ENCODE measurements around the gene SEC23B.
"Not testable (repeated sequence)": the region's sequence is repeated elsewhere in the genome, so short reads cannot be mapped to it uniquely, and the experiment has no call there.

The SEC23B gene

DNA sequence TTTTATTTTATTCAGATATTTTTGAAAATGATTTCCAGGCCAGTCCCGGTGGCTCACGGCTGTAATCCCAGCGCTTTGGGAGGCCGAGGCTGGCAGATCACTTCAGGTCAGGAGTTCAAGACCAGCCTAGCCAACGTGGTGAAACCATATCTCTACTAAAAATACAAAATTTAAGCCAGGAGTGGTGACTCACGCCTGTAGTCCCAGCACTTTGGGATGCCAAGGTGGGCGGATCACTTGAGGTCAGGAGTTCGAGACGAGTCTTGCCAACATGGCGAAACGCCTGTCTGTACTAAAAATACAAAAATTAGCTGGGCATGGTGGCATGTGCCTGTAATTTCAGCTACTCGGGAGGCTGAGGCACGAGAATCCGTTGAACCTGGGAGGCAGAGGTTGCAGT, 19.0 kb downstream of the SEC23B start:
- not testable (repeated sequence) for DNase-seq (ENCODE audit: low read depth)

DNA sequence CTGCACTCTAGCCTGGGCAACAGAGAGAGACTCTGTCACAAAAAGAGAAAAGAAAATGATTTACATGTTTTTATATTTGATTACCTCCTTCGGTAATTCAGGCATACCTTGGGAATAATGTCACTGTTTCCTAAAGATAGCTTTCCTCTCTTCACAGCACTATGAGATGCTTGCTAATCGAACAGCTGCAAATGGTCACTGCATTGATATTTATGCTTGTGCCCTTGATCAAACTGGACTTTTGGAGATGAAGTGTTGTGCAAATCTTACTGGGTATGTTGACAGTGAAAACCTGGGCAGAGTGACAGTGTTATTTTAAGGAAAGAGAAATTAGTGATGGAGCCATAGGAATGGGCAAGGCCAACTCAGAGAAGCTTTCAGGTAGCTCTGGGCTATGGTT, 19.6 kb downstream of the SEC23B start:
- no peak for DNase-seq (ENCODE audit: low read depth)

DNA sequence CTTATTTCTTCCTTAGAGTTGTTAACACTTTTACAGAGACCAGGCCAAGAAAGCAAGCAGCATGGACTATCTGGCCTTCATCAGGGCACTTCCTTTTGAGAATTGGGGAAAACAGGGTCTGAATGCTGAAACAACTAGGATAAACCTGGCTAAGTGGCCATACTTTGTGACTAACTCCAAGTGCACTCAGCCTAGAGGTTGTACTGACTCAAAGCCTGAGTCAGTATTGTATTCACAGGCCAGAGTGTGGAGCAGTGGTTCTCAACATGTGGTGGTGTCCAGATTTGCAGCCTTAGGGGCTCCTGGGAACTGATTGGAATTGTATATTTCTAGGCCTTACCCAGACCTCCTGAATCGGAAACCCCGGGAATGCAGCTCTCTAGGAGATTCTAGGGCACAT, 20.1 kb downstream of the SEC23B start:
- no peak for DNase-seq (ENCODE audit: low read depth)

DNA sequence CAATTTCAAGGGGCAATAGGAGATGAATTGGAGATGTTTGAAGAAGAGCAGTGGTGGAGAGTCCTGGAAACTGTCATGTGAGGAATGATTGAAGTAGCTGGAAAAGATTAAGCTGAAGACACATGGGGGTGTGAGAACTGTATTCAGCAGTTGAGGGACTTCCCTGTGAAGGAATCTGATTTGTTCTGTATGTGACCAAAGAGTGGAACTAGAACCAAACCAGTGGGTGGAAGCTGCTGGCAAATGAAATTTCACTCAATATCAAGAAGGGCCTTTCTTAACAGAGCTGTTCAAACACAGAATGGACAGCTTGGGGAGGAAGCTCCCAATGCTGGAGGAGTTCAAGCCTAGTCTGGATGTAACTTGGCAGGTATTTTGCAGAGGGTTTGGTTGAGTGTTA, 21.3 kb downstream of the SEC23B start:
- DNase-seq (ENCODE audit: low read depth), result no peak

DNA sequence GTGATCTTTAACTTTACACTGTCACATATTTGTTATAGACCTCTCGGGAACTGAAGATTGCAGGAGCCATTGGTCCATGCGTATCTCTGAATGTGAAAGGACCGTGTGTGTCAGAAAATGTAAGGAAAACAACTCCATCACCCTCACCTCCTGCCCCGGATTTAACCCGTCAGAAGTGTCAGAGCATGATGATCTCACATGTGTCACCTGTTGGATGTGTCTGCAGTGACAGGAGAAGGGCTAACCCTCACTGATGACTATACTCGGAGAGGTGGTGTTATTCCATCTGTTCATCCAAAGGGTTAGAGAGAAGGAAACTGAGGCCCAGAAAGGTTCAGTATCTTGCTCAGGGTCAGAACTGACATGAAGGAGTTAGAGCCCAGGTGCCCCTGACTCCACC, 24.9 kb downstream of the SEC23B start:
- DNase-seq (ENCODE audit: low read depth), result no peak

DNA sequence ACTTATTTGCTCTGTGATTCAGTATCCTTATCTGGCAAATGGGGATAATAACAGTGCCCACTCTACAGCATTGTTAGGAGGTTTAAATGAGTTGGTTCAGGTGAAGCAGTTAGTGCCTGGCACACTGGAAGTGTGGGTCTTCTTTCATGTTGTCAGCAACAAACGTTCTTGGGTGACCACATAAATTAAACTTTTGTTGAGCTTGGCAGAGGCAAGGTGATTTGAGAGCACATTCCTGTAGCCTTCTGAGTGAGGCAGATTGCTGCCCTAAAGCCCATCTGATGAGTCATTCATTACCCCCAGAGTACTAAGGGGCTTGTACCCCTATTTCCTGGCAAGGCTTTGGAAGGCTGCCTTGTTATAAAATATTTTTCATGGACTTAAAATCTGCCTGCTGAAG, 25.8 kb downstream of the SEC23B start:
- DNase-seq (ENCODE audit: low read depth), result no peak

DNA sequence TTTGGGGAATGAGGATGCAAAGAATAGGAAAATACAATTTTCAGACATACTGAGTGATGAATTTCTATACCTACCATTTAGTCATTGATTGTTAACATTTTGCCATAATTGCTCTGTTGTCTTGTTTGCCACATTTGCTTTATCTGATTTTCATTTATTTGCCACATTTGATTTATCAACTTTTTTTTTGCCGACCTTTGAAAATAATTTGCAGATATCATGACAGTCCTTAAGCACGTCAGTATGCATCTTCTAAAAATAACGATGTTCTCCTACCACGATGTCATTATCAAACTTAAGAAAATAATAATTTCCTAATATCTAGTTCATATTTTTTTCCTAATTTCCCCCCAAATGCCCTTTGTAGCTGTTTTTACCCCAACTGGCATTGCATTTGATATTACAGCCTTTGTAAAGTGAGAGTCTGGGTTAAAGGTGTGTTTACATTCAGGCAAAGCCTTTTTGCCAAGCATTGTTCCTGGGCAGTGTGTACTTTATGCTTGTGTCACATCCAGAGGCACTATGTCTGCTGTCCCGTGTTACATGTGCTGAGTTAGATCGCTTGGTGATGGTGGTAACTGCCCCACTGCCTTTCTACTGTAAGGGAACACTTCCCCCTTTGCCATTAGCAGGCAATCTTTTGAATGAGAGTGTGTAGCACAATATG, 26.4 kb downstream of the SEC23B start:
- DNase-seq (ENCODE audit: low read depth), result no peak

DNA sequence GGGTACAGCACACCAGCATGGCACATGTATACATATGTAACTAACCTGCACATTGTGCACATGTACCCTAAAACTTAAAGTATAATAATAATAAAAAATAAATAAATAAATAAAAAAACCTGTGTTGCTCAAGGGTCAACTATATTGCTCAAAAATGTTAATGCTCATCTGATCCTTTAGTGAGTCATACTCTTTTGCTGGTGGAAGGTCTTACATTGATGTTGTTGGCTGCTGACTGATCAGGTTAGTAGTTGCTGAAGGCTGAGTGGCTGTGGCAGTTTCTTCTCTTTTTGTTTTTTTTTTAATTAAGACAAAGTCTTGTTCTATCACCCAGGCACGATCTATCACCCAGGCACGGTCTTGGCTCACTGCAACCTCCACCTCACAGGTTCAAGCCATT, 29.9 kb downstream of the SEC23B start:
- DNase-seq (ENCODE audit: low read depth), result no peak

DNA sequence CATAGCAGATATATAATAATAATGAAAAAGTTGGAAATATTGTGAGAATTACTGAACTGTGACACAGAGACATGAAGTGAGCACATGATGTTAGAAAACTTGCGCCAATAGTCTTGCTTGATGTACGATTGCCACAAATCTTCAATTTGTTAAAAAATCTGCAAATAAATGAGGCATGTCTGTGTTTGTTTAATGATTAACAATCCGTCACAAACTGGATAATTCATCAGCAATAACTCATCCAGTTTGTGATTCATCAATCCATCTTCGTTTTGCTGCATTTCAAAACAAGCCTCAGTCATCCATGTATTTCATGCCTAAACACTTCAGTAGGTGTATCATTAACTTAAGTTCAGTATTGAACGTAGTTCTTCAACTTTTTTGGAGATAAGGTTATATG, 34.0 kb downstream of the SEC23B start:
- no peak for DNase-seq (ENCODE audit: low read depth)

DNA sequence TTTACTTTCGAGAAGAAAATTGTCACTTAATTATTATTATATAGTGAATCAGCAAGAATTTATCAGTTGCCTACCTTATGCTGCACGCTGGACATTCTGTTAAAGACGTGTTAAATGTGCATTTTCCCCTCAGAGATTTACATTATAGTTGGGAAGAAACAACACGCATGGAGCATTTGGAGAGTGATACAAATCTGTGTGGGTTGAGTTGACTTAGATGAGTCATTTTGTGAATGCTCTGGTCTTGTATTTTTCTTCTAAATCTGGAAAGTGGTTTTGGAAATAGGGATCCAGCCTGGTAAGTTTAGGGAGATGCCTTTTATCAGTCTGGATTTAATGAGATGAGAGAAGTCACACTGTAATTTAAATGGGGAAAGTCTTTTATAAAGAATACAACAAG, 35.5 kb downstream of the SEC23B start:
- no peak for DNase-seq (ENCODE audit: low read depth)

DNA sequence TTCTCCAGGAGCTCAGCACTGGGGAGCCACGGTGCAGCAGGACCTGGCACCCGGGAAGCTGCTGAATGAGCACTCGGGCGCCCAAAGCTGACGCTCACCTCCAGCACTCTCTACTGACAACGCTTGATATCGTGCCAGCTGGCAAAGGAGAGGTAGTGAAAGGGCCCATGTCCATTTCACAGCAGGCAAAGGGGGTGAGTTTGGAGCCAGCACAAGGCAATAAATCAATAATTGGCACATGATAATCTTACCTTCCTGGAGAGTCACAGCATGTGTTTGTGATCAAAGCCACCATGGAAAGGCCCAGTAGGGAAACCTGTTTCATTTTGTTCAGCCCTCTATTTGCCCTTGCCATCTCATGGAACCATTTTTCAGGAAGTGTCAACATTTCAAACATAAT, 36.2 kb downstream of the SEC23B start:
- no peak for DNase-seq (ENCODE audit: low read depth)

DNA sequence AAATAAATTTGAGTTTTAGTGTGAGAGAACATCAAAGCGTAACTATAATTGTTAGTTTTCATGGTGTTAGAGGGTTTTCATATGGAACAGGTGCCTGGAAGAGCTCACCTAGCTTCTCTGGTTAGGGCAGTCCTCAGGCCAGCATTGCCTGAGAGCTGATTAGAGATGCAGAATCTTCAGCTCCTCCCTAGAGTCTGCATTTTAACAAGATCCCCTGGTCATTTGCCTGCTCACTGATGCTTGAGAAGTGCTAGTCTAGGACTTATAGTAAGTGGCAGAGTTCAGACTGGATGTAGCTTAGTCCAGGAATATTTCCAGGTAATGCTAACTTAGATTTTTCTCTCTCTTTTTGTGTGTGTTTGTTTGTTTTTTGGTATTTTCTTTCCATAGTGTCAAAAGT, 37.8 kb downstream of the SEC23B start:
- DNase-seq (ENCODE audit: low read depth), result no peak

DNA sequence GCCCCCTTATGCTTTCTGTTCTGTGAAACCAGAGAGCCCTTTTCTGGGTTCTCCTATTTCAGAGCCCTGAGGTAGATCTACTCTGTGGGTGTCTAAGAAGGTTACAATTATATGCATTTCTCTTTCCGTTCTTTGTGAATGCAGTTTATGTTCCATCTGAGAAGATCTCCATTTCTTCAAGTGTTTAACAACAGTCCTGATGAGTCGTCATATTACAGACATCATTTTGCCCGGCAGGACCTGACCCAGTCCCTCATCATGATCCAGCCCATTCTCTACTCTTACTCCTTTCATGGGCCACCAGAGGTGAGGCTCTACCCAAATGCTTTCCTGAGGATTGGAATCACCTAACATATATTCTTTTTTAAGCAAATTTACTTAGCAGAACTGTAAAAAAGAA, 40.7 kb downstream of the SEC23B start:
- no peak for DNase-seq (ENCODE audit: low read depth)

DNA sequence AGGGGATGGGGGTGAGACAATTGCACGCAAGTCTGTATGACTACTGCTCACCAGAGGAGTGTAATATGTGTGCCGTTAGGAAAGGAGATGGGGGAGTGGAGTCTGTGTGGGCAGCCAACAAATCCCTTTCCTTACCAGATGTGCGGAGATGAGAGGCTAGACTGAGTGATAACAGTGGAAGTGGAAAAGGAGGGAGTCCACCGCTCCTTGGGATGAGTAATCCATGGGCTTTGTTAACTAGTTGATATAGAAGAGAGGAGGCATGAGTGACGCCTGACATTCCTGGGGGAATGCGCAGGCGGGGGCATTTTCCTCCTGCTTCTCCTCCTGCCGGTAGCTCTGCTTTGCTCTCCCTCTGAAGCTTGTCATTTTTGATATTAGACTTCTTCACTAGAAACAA, 46.0 kb downstream of the SEC23B start:
- no peak for DNase-seq (ENCODE audit: low read depth)

DNA sequence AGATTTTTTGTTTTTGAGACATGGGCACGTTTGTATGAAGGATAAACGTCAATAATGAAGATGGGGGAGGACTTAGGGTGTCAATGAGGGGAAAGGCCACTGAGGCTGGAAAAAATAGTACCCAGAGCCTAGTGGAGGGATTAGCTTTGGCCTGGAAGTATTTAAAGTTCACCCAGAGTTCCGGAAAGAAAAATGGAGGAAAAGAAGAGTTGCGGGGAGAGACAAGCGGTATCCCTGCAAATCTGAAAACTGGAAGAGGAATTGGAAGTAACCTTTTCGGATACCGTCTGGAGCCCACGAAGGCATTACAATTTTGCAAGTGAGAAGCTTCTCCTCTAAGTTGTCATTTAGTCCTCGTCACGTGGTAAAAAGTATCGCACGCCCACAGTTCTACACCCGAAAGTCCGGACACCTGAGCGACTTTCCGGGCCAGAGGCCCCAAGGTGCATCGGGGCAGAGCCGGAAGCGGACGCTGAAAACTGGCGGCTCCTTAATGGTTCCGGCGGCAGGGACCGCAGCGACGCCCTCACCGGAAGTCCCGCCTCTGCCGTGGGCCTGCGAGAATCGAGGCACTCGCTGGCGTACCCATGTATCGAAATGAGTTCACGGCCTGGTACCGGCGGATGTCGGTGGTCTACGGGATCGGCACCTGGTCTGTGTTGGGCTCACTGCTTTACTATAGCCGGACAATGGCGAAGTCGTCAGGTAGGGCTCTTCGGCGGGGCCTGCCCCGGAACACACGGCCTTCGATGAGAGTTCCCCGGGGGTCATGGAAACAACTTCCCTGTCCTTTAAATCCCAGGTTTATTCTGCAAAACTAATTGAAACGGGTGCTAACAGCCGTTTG, 59.4 kb downstream of the SEC23B start, which contains the start of gene SMIM26:
TSS of gene SMIM26 (plus strand) at position 541 of the 847 bp plus-strand sequence. CDS start at position 588, 47 bp downstream.
- peak; percentile 69 for DNase-seq (ENCODE audit: low read depth)

DNA sequence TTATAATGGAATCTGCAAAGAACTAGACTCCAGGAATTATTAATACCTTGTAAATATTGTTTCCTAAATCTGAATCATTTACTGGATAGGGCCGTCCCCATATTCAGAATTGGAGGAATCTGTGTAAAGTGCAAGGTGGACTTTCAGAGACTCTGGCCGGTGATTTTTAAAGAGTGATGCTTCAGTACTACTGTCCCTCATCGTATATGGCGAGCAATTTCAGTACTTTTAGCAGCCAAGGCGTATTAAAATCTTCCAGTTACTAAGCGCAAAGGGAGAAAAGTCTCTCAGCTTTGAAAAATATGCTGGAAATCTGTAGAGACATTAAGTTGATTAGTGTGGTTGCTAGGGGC, 60.0 kb downstream of the SEC23B start:
- DNase-seq (ENCODE audit: low read depth), result no peak

DNA sequence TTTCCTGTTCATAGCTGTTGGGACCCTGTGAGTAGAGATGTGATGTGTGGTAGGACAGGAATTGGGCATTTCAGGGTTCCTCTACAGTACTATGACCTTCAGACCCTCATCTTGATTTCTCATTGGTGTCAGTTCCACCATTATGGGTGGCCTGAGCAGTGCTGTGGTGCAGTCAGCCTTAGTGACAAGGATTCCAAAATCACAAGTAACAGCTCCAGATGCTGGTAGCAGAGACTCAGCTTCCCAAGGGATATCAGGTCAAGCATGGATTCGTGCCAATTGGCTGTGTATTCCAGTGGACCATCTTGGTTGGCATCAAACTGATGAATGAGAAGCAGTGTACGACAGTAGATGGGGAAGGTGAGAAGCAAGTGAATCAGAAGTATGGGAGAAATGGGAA, 63.3 kb downstream of the SEC23B start:
- no peak for DNase-seq (ENCODE audit: low read depth)

DNA sequence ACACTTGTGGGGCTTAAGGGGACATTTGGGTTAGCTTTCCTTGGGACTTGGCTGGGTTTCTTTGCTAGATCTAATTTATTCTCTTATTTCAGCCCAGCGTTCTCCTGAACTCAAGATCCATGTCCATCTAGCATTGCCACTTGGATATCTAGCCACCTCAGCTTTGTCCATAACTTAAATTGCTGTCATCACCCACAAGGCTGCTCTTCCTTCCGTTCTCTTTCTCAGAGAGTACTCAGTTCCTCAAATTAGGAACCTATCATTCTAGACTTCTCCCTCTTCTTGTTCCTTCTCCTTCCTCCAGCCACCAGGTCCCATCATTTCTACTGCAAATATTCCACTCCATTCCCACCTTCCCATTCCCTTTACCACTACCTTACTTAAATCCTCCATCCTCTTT, 63.8 kb downstream of the SEC23B start:
- DNase-seq (ENCODE audit: low read depth), result no peak

DNA sequence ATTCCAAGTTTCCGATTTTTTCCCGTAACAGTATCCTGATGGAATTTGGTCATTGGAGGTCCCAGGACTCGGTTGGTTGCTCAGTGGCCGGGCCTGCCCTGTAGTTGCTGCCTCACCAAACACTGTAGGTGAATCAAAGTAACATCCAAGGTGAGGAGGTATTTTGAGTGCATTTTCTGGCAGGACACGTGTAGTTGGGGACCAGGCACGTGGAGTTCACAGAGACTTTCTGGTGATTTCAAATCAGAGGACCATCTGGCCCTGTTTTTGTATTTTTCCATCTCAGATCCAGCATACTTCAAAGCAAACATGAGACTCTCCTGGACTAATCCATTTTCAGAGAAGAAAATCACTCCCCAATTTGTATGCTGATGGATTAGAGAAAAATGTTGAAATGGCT, 70.2 kb downstream of the SEC23B start:
- no peak for DNase-seq (ENCODE audit: low read depth)

DNA sequence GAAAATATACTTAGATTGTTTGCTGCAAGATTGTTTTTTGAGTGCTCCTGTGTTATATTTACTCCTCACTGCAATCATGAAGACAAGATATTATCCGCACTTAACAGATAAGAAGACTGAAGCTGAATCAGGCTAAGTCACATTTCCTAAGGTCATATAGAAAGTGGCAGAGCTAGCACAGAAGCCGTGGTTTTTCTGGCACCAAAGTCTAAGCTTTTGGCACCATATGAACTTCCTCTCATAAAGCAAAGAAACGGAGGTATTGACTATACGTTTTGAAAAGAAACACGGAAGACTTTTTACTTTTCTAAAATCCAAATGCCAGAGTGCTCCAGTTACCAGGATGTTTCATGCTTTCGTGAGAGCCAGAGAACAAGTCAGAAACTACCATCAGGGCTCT, 70.8 kb downstream of the SEC23B start:
- DNase-seq (ENCODE audit: low read depth), result no peak

DNA sequence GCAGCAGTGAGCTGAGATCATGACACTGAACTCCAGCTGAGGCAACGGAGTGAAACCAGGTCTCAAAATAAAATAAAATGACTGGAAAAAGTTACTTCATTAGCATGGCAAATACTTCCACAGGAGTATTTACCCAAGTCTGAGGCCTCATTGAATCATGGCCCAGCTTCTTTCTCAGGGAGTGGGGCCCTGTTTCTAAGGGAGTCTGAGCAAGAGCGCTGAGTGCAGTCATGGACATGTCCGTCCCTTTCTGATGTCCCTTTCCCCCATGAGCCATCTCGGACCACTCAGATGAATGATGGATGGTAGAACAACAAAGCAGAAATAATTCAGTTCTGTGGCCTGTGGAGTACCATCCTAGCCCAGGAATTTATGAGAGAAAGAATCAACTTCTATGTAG, 72.3 kb downstream of the SEC23B start:
- DNase-seq (ENCODE audit: low read depth), result no peak

DNA sequence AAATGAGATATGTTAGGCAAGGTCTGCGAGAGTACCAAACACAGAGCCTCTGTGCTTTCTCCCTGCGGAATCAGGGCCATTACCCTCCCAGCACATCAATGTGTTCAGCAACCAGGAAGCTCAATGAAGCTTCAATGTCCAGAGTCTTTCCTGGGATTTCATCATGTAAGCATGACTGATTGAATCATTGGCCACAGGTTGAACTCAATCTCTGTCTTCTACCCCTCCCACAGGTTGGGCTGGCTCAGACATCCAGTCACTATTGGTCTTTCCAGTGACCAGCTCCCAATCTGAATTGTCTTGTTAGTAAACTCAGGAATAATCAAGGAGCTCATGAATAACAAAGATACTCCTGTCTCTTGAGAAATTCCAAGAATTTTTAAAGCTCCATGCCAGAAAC, 77.4 kb downstream of the SEC23B start:
- DNase-seq (ENCODE audit: low read depth), result no peak

DNA sequence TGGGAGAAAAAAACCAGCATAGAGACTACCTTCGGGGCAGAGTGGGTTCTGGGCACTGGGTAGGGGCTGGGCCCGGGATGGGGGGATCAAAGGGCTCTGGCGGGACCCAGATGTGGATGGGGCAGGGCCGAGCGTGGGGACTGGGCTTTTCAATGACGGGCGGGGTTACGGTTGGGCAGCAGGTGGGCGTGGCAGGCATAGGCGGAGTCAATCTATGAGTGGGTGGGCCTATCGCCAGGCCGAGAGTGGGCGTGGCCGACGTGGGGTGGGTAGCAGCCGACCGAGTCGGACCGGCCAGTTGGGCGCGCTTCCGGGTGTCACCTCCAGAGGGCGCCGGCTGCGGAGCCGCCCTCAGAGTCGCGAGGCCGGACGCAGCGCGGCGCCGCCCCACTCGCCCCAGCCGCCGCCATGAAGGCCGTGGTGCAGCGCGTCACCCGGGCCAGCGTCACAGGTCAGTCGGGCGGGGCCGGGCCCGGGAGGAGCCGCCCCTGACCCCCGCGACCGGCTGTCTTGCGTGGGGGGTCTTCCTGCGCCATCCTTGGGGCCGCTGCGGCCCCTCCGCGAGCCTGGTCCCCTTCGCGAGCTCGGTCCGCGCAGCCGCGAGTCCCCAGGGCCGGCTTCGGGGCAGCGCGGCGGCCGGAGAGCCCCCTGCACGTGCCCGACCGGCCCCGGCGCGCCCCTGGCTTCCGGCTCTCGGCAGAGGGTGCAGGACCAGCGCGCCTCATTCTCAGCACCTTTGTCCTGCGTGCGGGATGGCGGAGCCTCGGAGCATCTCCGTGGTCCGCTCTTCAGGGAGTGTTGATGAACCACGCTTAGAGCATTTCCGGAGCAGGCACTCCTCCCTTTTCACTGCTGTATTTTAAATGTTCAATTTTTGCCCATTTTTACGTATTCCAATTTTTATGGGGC, 80.2 kb downstream of the SEC23B start, which contains the start of gene DTD1:
TSS of gene DTD1 (plus strand) at position 390 of the 909 bp plus-strand sequence. CDS start at position 409, 19 bp downstream.
- peak; percentile 70 for DNase-seq (ENCODE audit: low read depth)
